SK-N-MC (cell line): ENCODE results near the gene RNF150.

Experiments used
- EZH2 ChIP-seq: fragments of 200-600 bp; sonication (generic); IDR thresholded peaks from one replicate; pipeline ENCODE4 v1.6.1; 2017; ENCODE audit warnings: antibody characterized with exemption
- POLR2AphosphoS5 ChIP-seq: IDR thresholded peaks from 2 replicates; pipeline ENCODE4 v1.6.1; 2012; ENCODE audit warnings: mild to moderate bottlenecking, low read depth, low read length, borderline replicate concordance

DNA sequence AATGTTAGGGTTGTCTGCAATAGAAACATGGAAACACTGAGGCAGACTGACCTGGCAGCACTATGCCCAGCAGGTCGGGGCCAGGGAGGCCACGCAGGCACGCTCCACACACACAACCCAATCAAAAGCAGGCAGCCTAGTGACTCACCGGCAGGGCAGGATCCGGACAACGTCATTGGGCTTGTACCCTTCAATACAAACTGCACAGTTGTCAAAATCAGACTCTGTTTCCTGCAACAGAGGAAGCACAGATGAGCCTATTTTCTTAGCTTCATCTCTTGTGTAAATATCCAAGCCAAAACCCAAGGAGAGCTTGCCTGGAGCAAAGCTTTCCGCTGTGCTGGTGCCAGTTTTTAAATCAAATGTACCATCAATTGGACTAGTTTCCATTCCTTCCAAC is 185.8 kb downstream of the RNF150 start:
- TF ChIP-seq POLR2AphosphoS5 (no peak), EZH2 (no peak)
